AG10803 (cell line): ENCODE results near the gene C5orf47.
"Not testable (repeated sequence)": the region's sequence is repeated elsewhere in the genome, so short reads cannot be mapped to it uniquely, and the experiment has no call there.

Experiments used
- DNase-seq: peaks from one replicate; pipeline ENCODE4 v3.0.0; 2010; ENCODE audit warnings: low read depth
- H3K4me3 ChIP-seq: 2 replicates; pipeline ENCODE4 v1.5.1; 2011; ENCODE audit warnings: mild to moderate bottlenecking, low read length, control low read depth
- TF ChIP-seq, protein P1 (sequence below): conservative IDR thresholded peaks from 2 replicates; pipeline ENCODE4 v1.5.1; 2011; ENCODE audit warnings: mild to moderate bottlenecking, low read length, control low read depth, inconsistent platforms

Gene C5orf47

DNA sequence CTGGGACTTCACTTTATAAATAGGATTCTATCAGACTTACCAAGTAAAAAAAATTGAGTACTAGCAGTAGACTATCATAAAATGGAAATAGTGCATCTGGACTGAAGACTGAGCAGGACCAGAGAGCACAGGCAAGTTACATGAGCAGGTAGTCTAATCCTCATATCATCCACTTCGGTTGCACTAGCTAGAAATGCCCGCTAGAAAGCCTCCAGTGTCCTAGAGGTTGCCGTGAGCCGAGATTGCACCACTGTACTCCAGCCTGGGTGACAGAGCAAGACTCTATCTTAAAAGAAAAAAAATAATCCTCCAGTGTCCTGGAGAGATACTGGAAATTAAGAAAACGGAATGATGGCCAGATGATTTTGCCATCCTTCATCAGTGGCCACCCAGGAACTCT lies 20.0 kb downstream of the C5orf47 start:
- DNase-seq: no peak
- no peak overlapping the region for H3K4me3 ChIP-seq
- TF ChIP-seq, protein P1, sequence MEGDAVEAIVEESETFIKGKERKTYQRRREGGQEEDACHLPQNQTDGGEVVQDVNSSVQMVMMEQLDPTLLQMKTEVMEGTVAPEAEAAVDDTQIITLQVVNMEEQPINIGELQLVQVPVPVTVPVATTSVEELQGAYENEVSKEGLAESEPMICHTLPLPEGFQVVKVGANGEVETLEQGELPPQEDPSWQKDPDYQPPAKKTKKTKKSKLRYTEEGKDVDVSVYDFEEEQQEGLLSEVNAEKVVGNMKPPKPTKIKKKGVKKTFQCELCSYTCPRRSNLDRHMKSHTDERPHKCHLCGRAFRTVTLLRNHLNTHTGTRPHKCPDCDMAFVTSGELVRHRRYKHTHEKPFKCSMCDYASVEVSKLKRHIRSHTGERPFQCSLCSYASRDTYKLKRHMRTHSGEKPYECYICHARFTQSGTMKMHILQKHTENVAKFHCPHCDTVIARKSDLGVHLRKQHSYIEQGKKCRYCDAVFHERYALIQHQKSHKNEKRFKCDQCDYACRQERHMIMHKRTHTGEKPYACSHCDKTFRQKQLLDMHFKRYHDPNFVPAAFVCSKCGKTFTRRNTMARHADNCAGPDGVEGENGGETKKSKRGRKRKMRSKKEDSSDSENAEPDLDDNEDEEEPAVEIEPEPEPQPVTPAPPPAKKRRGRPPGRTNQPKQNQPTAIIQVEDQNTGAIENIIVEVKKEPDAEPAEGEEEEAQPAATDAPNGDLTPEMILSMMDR: no peak

DNA sequence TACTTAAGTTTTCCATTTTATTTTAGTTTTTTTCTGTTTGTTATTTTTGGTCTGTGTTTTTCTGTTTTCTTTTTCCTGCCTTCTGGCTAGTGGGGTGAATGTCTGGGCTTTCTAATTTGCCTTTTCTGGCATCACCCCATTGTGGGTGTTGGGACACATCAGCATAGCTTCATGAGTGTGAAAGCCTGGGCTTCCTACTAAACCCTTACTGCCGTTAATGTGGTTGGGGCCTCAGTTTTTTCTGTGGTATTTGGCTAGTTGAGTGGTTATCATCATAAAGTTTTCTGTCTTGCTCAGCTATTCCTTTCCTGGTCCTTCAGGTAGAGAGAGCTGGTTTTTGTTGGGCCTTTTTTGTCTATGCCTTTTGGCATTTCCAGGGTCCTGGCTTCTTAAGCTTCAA lies 21.4 kb downstream of the C5orf47 start:
- TF ChIP-seq, protein P1: no peak

DNA sequence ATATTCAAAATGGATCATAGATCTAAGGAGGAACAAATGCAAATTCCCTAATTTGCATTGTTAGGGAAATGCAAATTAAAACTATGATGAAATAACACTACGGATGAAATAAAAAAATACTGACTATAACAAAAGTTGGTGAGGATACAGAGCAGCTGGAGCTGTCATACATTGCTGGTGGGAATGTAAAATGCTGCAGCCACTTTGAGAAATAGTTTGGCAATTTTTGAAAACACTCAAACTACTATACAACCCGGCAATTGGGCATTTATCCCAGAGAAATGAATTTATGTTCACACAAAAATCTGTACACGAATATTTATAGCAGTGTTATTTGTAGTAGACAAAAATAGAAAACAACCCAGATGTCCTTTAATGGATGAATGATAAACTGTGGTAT lies 22.5 kb downstream of the C5orf47 start:
- TF ChIP-seq, protein P1: no peak

More for the DNA sequence above, 21.4 kb downstream of the C5orf47 start:
- no peak overlapping the region for H3K4me3 ChIP-seq
- no peak for DNase-seq

DNA sequence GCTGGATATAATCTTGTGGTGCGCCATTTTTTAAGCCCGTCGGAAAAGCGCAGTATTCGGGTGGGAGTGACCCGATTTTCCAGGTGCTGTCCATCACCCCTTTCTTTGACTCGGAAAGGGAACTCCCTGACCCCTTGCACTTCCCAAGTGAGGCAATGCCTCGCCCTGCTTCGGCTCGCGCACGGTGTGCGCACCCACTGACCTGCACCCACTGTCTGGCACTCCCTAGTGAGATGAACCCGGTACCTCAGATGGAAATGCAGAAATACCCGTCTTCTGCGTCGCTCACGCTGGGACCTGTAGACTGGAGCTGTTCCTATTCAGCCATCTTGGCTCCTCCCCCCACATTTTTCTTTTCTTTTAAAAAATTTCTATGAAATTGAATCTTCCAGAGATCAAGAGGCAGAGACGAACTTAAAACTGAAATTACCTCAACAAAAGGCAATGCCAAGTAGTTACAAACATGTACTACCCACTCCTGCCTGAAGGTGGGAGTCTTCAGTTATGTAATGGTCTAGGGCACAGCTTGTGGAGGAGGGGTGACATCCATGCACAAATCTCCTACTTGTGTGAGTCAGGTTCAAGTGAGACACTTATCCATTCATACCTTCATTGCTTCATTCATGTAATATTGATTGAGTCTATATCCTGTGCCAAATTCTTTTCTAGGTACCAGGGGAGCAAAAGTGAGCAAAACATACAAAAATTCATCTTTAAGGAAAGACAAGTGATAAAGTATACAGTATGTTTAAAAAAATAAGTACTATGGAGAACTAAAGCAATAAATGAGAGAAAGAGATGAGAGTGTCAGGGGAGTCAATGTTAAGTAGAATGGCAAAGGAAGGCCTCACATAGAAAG lies 31.3 kb downstream of the C5orf47 start:
- not testable (repeated sequence) for H3K4me3 ChIP-seq

More for the DNA sequence above, 22.5 kb downstream of the C5orf47 start:
- no peak overlapping the region for H3K4me3 ChIP-seq
- DNase-seq: no peak

DNA sequence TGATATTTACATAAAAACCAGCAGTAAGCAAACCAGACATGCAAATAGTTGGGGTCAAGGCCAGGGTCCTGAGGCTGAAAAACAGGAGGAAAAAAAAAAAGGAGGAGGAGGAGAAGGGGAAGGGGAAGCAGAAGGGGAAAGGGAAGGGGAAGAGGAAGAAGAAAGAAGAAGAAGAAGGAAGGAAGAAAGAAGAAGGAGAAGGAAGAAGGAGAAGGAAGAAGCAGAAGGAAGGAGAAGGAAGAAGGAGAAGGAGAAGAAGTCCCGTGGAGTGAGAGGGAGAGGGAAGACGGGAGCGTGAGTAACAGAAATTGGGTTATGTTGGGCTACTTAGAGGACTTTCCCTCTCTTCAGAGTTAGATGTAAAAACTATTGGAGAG lies 31.9 kb downstream of the C5orf47 start:
- TF ChIP-seq, protein P1: no peak
- no peak overlapping the region for H3K4me3 ChIP-seq
- DNase-seq: no peak

More for the DNA sequence above, 31.3 kb downstream of the C5orf47 start:
- TF ChIP-seq, protein P1: peak; percentile 57
- peak; percentile 42 for DNase-seq

DNA sequence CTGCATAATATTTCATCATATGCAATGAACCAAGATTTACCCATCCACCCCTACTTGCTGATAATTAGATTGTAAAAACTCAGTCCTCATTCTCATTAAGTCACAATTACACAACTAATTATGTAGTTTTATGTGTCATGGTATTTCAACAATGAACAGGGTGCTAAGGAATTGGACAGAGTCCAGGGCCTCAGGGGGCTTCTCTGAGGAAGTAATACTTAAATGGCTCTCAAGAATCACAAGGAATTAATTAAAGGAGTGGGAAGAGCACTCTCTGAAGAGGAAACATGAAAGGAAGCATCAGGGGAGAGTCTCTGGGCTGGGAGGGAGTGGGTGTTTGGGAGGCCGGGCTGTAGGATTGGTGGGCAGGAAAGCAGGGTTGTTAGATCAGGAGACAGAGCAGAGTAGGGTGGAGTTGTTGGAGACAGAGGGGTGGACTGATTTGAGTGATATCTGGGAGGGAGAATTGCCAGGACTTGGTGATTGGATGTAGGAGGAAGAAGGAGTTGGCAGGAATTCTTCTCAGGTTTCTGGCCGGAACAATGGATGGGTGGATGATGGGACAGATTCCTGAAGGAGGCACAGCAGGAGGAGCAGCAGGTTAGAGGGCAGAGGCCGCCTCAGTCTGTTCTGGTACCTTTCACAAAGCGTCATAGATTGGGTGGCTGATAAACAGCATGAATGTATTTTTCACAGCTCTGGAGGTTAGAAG lies 33.6 kb downstream of the C5orf47 start:
- no peak overlapping the region for H3K4me3 ChIP-seq
- no peak for DNase-seq
- TF ChIP-seq, protein P1: no peak
